ENCODE results near the gene DUSP8. TPM values are rescaled to one million over a fixed set of nuclear protein-coding genes. Genes with fewer than 3 reads are reported as not detected.
"Not testable (repeated sequence)": the region's sequence is repeated elsewhere in the genome, so short reads cannot be mapped to it uniquely, and the experiment has no call there.

DUSP8 gene
- total RNA-seq, 2 donors from 2014 or later = 9.0 to 21.7 TPM

DNA sequence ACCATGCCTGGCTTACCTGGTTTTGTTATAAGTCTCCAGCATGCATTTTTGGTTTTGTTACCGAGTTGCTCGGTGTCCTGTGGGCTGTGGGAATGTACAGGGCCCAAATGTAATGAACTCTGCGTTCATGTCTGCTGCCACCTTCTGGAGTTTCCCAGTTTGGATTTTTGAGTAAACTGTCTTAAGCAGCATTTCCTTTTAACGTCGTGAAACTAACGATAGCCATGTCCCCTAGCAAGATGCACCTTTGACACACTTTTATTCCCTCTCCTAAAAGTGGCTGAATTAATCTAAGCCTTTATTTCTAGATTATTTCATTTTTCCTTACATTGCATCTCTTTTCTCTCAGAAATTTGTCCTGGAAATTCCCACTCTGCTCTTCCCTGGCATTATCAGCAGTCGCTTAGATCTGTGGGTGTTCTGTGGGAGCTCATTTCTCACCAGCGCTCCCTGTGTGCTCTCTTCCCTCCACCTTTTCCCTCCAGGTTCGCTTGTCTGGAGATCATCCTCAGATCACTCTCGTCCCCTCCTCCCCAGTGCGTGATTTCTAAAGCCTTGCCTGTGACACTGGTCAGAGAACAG, 24.0 kb upstream of the DUSP8 start:
- DNase-seq; intact Hi-C loops (cut with DNase I): not testable (repeated sequence)
- peak in 1 of 2 donors; percentile 23 for ATAC-seq

DNA sequence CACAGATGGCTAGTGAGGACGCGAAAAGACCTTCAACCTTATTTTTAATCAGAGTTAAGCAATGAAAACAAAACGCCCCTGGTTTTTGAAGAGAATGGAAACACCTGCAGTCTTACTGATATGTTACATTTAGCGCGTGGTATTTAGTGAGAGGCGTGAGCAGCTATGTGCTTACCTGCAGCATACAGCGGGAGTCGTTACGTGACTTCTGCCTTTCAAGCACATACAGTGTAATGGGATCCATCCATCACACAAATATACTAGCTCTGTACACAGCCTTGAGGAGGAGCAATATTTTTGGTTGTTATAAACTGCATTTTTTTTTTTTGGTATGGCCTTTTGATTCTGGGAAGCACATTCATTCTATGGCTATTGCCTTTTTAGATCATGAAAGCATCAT, 20.6 kb upstream of the DUSP8 start:
- no peak for ATAC-seq
- intact Hi-C loops (cut with DNase I) = no loop called here
- DNase-seq = no peak

DNA sequence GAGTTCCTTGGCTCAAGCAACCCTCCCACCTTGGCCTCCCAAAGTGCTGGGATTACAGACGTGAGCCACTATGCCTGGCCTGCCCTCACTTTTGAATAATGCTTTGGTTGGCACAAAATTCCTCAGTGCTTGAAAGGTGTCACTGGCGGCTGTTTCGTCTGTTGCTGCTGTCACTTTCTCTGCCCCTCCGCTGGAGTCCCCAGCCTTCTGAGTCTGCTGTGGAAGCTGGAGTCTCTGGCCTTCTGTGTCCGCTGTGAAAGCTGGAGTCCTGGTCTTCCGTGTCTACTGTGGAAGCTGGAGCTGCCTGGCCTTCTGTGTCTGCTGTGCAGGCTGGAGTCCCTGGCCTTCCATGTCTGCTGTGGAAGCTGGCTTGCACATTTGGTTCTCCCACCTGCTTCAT, 17.9 kb upstream of the DUSP8 start:
- intact Hi-C loops (cut with DNase I) = no loop called here
- DNase-seq = no peak
- ATAC-seq = no peak

DNA sequence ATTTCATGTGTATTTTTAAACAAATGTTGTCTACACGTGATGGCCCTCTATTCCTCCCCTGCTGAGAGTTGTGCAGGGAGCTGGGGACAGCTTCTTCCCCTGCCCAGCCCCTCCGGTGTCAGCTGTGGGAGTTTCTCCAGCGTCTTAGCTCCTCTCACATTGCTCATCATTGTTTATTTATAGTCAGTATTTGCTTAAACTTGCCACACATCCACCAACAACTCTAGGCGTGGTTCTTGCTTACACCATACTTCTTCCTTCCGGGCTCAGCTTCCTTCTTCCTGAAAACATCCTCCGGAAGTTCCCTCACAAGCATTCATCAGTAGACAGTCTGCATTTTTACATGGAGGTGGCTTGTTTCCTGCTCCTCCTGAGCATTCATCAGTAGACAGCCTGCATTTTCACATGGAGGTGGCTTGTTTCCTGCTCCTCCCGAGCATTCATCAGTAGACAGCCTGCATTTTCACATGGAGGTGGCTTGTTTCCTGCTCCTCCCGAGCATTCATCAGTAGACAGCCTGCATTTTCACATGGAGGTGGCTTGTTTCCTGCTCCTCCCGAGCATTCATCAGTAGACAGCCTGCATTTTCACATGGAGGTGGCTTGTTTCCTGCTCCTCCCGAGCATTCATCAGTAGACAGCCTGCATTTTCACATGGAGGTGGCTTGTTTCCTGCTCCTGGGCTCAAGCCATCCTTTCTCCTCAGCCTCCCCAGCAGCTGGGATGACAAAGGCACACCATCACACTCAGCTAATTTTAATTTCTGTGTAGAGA, 17.3 kb upstream of the DUSP8 start:
- ATAC-seq = peak in 1 of 2 donors; percentile 54
- DNase-seq; intact Hi-C loops (cut with DNase I): not testable (repeated sequence)

DNA sequence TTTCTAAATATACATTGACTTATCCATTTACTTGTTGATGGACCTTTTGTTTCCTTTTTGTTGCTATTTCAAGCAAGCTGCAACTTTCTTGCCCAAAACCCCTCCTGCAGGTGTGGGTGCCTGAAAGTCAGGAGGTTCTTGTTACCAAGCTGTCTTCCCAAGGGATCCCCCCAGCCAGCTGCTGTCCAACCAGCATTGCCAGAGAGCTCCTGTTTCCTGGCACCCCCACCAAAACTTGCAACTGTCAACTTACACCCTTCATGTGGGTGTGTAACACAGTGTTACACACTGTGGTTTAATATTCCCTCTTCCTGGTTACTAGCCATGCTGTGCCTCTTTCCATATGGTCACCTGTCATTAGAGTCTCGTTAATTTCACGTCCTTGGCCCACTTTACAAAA, 14.6 kb upstream of the DUSP8 start:
- intact Hi-C loops (cut with DNase I) = no loop called here
- no peak for DNase-seq
- no peak for ATAC-seq

DNA sequence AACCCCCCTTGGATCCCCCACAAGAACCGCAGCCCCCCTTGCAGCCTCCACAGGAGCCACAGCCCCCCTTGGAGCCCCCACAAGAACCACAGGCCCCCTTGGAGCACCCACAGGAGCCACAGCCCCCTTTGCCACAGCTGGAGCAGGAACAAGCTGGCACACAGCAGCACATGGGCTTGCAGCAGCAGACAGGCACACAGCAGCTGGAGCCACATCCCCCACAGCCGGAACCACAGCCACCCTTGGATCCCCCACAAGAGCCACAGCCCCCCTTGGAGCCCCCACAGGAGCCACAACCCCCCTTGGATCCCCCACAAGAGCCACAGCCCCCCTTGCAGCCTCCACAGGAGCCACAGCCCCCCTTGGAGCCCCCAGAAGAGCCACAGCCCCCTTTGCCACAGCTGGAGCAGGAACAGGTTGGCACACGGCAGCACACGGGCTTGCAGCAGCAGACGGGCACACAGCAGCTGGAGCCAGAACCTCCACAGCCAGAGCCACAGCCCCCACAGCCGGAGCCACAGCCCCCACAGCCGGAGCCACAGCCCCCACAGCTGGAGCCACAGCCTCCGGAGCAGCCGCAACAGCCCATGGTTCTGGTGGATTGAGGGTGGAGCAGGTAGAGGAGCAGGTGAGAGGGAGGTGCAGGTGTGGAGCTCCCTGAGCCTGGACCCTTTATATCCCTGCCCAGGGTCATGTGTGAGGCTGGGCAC, 12.7 kb upstream of the DUSP8 start, which contains the start of gene KRTAP5-1:
KRTAP5-1 (minus strand) TSS at position 623 of the 710 bp plus-strand sequence; CDS start at position 589, 34 bp downstream.
- intact Hi-C loops (cut with DNase I); DNase-seq; ATAC-seq: not testable (repeated sequence)

DNA sequence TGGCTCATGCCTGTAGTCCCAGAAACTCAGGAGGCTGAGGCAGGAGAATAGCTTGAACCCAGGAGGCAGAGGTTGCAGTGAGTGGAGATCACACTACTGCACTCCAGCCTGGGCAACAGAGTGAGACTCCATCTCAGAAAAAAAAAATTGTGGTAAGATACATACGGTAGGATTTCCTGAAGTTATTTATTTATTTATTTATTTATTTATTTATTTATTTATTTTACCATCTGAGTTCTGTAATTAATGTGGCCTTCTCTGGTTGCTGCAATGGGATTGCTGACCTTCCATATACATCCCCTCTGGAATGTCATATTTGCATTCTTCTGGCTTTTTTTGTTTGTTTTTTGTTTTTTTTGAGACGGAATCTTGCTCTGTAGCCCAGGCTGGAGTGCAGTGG, 10.8 kb upstream of the DUSP8 start:
- DNase-seq; intact Hi-C loops (cut with DNase I); ATAC-seq: not testable (repeated sequence)

DNA sequence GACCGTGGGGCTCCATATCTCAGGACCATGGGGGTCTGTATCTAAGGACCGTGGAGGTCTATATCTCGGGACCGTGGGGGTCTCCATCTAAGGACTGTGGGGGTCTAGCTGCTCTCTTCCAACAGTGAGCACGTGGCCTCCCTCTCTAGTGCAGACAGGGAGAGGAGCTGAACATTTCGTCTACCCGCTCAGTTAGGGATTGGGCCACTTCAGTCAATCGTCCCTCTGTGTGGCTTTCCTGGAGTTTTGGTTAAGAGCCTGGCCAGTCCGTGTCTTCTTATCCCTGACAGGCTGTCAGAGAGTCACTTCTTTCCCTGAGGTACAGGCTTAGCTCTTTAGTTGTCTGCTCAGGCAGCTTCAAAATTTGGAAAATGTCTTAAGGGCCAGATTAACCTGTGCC, 9.9 kb upstream of the DUSP8 start:
- ATAC-seq (no peak), DNase-seq (no peak)
- intact Hi-C loops (cut with DNase I) = no loop called here

DNA sequence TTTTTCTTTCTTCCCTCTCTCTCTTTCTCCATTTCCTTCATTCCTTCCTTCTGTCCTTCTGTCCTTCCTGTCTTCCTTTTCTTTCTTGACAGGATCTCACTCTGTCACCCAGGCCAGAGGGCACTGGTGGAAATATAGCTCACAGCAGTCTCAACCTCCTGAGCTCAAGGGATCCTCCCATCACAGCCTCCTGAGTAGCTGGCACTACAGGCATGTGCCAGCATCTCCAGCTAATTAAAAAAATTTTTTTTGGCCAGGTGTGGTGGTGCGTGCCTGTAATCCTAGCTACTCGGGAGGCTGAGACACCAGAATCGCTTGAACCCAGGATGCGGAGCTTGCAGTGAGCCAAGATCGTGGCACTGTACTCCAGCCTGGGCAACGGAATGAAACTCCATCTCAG, 4.8 kb upstream of the DUSP8 start:
- ATAC-seq (no peak), DNase-seq (no peak)
- intact Hi-C loops (cut with DNase I) = loop anchor here in 1 of 2 donors (2.0 kb wide), 1 partner anchor 374 kb away; no protein-coding TSS in a partner anchor

DNA sequence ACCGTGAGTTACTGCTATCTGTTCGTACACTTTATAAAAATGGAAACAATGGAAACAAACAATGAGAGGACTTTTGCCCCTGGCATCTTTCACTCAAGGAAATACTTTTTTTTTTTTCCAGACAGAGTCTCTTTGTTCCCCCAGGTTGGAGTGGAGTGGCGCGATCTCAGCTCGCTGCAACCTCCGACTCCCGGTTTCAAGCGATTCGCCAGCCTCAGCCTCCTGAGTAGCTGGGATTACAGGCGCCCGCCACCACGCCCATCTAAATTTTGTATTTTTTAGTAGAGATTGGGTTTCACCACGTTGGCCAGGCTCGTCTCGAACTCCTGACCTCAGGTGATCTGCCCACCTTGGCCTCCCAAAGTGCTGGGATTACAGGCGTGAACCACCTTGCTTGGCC, 3.7 kb upstream of the DUSP8 start:
- ATAC-seq, DNase-seq: not testable (repeated sequence)
- intact Hi-C loops (cut with DNase I) = loop anchor here in 1 of 2 donors (1.0 to 2.0 kb wide), 2 partner anchors 29 to 373 kb away; no protein-coding TSS in a partner anchor

DNA sequence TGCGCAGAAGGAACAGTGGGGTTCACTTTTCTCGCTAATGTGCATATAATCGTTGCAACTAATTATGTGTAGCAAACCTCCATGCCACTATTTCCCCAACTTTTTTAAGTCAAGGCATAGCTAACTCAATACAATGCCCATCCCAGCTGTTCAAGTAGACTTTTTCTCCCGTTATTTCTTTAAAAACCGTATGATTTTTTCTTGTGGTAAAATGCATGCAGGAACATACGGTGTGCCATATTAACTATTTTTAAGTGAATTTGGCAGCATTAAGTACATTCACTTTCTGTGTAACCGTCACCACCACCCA, 2.8 kb upstream of the DUSP8 start:
- ATAC-seq (no peak), DNase-seq (no peak)
- intact Hi-C loops (cut with DNase I) = loop anchor here in 1 of 2 donors (1.0 kb wide), 1 partner anchor 29 kb away; no protein-coding TSS in a partner anchor

DNA sequence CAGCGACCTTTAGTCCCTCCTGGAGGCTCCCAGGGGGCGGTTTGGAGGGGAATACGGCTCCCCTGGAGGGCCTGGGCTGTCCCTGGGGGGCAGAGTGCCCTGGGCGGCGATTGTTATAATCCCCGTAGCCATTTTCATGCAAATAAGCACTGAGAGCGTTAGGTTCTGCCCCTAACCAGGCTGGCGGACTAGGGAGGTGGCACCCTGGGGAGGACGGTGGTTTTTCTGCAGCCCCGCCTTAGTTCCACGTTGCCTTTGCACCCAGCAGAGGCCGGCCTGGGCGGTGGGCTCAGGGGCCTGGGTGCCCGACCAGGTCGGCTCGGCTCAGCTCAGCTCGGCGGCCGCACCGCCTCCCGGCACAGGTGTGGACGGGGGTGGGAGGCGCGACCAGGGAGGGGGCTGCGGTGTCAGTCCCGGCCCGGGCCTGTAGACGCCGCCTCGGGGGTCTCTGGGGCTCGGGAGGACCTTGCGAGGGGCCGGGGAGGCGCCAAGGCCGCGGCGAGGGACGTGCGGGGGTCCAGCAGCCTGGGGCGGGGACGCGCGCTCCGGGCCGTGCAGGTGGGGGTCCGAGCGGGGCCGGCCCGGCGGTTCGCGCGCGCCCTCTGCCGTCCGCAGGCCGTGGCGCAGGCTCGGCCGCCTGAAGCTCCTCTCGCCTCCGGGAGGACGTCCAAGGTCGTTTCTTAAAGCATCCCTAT, 2.3 kb upstream of the DUSP8 start:
- ATAC-seq (peak; percentile 55 to 62), DNase-seq (peak; percentile 62)
- intact Hi-C loops (cut with DNase I) = no loop called here

DNA sequence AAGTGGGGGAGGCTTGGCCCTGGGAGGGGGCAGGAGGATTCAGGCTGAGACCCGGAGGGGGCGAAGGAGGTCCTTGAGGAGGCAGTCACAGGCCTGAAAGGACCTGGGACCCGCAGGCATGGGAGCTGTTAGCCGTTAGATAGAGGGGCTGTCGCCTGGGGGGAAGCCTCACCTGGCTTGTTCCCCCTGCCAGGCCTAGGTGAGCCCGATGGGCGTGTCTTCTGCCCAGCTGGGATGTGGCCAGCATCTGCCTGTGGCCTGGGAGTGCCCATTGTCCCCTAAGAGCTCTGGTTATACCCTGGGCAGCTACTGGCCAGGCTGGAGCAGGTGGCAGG, 1.8 kb upstream of the DUSP8 start:
- DNase-seq (no peak), ATAC-seq (peak; percentile 9 to 12)
- intact Hi-C loops (cut with DNase I) = no loop called here

DNA sequence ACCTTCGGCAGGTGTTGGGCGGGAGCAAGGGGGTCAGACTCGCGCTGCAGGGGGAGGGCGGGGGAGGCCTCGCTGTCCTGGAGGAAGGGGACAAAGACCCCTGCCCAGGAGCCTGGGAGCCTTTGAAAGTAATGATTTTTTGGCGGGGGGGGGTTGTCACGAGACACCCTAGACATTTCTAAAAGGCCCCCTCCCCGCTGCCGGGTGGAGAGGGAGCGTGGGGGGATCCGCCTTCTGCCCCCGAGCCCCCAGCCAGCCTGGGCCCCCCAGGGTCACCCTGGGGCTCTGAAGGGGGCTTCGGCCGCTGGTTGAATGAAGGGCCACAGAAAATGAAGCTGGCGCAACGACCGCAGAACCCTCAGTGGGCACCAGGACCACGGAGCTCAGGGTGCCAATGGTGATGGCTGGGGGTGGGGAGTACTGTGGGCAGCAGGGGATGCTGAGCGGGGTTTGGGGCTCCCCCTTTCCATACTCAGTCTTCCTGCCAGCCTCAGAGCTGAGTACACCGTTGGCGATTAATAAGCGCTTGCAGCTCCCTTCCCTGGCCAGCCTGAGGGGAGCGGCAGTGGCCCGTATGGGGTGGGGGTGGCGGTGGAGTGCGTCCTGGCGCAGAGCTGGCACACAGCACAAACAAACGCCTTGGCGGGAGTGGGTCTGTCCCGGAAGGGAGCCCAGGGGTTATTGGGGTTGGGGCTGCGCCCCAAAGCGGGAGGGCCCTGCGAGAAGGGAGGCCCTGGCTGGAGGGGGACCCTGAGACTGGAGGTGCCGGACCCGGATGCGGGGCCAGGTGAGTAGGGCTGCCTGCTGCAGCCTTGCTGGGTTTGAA, 1.2 kb upstream of the DUSP8 start:
- DNase-seq (peak; percentile 39), ATAC-seq (peak in 1 of 2 donors; percentile 1)
- intact Hi-C loops (cut with DNase I) = no loop called here

DNA sequence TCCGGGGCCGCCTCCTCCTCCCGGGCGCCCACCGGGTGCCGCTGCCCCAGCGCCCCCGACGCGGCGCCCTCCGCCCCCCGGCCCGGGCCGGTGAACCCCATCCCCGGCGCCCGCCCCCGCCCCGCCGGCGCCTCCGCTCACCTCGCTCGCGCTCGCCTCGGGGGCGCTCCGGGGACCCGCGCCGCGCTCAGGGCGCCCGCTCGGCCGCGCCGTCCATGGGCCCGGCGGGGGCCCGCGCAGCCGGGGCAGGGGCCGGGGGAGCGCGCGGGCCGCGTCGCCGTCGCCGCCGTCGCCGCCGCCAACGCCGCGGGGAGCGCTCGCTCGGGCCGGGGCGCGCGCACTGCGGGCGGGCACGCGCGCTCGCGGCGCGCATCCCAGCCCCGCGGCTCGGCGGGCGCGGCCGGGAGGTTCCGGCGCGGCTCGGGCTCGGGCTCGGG, 293 bp downstream of the DUSP8 start:
- intact Hi-C loops (cut with DNase I) = no loop called here
- DNase-seq (no peak), ATAC-seq (no peak)

DNA sequence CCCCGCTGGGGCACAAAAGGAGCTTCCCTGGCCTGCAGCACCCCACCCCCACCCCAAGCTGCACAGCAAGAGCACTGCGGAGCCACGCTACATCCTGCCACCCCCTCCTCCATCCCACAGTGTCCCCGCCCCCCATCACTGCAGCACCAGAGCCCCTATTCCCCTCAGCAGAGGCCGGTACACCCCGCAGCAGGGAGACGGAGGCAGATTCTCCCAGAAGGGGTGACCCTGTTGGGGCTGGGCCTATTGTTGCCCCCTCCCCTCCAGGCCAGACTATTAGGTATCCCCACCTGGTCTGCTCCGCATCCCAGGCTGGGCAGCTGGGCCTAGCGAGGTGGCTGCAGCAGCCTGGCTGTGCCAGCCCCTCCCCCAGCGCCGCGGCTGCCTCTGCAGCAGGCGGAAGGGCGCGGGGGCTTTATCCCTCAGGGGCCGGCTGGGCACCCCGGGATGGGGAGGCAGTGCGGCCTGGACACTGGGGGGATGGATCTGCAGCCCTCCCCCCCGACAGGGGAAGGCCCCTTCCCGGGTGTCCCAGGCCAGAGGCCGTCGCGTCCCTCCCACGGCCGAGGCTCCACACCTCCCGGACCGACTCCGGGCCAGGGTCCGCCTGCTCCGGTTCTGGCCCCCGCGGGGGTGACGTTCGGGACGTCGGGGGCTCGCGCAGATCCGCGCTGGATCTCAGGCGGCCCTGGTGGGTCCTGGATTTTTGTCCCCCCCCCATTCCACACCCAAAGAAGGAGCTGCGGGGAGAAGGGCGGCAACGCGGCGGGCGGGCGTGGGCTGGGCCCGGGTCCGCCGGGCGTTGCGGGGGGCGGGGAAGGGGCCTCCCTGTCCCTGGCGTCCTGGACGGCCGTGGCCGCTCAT, 943 bp downstream of the DUSP8 start:
- ATAC-seq = peak in 1 of 2 donors; percentile 0
- peak; percentile 34 for DNase-seq
- intact Hi-C loops (cut with DNase I) = no loop called here

DNA sequence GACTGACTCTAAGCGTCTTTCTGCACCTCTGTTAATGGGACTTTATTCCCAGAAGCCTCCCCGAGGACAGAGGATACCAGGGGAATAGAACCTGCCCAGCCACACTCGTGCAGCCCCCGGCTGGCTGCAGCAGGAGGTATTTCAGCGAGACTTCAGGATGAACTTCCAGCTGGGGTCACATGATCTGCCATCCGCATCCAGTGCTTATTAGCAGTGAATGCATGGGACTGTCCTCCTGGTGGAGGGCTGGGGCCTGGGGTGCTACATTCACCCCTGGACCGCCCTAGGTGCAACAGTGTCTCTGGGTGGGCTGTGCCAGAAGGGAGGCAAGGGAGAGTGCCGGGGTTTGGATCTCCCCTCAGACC, 1.6 kb downstream of the DUSP8 start:
- intact Hi-C loops (cut with DNase I) = no loop called here
- DNase-seq = no peak
- ATAC-seq = no peak

DNA sequence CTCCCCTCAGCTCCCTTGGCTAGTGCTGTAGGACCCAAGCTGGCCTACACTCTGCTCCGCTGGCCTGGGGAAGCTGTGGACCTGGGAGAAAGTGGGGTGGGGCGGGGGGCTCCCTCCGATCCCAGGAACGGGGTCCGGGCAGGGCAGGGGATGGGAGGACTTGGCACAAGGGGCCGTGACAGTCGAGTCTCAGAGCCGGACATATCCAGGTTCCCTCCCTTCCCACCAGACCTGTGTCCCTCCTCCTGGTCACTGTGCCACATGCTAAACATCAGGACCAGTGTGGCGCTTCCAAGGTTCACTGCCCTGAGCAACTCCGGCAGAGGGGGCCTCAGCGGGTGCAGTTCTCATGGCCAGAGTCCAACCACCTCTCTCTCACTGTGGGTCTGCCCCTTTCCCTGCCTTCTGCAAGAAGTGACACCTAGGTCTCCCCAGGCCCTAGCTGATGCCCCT, 2.0 kb downstream of the DUSP8 start:
- ATAC-seq (no peak), DNase-seq (no peak)
- intact Hi-C loops (cut with DNase I) = no loop called here

Data from left cardiac atrium (tissue), 4 donors.